Tibial nerve (tissue), 4 donors: Measurements from ENCODE around the gene SBSN.

ENCODE experiments used
- EP300 ChIP-seq, 2 donors: sonication (generic); formaldehyde crosslinking; IDR thresholded peaks; one replicate each; pipeline ENCODE4 v1.6.1; 2017; ENCODE audit warnings: antibody characterized with exemption in 2 of 2, mild to moderate bottlenecking in 1 of 2
- POLR2A ChIP-seq, 2 donors: fragments of 450-650 bp; IDR thresholded peaks; one replicate each; pipeline ENCODE4 v1.6.1; 2017; ENCODE audit warnings: antibody characterized with exemption in 2 of 2, mild to moderate bottlenecking in 2 of 2, moderate library complexity in 2 of 2
- TF ChIP-seq, protein P1 (sequence below), 5 experiments: fragments of 200-600 bp in 3 of 5; fragments of 450-650 bp in 2 of 5; sonication (generic) in 3 of 5; IDR thresholded peaks; one replicate each; pipeline ENCODE4 v1.5.1; 2016 to 2019; ENCODE audit warnings: antibody characterized with exemption in 5 of 5, mild to moderate bottlenecking in 3 of 5, moderate library complexity in 2 of 5

DNA sequence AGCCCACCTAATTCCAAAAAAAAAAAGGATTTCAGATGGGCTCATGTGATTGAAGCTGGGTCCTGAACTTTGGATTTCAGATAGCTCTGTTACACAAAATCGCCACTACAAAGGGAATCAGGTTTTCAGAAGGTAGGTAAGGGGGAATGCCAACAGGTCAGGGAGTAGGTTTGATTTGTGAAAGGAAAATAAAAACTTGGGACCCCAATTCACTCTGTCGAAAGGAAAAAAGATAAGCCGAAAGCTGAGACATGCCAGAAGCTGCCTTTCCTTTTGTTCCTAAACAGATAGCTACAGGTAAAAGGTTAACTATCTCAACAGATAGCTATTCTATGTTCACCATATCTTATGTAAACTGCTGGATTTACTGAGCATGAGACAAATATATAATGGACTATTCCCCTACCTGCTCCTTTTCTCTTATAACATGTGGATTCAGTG lies 41.8 kb downstream of the SBSN start:
- TF ChIP-seq, protein P1, sequence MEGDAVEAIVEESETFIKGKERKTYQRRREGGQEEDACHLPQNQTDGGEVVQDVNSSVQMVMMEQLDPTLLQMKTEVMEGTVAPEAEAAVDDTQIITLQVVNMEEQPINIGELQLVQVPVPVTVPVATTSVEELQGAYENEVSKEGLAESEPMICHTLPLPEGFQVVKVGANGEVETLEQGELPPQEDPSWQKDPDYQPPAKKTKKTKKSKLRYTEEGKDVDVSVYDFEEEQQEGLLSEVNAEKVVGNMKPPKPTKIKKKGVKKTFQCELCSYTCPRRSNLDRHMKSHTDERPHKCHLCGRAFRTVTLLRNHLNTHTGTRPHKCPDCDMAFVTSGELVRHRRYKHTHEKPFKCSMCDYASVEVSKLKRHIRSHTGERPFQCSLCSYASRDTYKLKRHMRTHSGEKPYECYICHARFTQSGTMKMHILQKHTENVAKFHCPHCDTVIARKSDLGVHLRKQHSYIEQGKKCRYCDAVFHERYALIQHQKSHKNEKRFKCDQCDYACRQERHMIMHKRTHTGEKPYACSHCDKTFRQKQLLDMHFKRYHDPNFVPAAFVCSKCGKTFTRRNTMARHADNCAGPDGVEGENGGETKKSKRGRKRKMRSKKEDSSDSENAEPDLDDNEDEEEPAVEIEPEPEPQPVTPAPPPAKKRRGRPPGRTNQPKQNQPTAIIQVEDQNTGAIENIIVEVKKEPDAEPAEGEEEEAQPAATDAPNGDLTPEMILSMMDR (IDR thresholded peaks at IDR 0.05): no peak
- TF ChIP-seq EP300 (IDR thresholded peaks at IDR 0.05) (no peak), POLR2A (IDR thresholded peaks at IDR 0.05) (no peak)
